GM21528 (cell line): ENCODE measurements around the gene MUC6.

Source experiments
- ATAC-seq: cut with Tn5 transposase; IDR thresholded peaks from one replicate; pipeline ENCODE4 v1.9.1; 2021; ENCODE audit warnings: mild to moderate bottlenecking, moderate library complexity; ENCODE audit not compliant: unreplicated experiment, low FRiP score

Gene MUC6

GRCh38 chr11:1073851-1074243, 37.3 kb upstream of the MUC6 start:
- ATAC-seq = no peak

GRCh38 chr11:1073261-1073724, 36.8 kb upstream of the MUC6 start:
- ATAC-seq = no peak

GRCh38 chr11:1072821-1073231, 36.3 kb upstream of the MUC6 start:
- no peak for ATAC-seq

- ATAC-seq = no peak
Measured at GRCh38 chr11:1072116-1072820, 35.8 kb upstream of the MUC6 start.

- ATAC-seq = no peak
Measured at GRCh38 chr11:1071571-1072115, 35.1 kb upstream of the MUC6 start.

- ATAC-seq = no peak
Measured at GRCh38 chr11:1070594-1071462, 34.3 kb upstream of the MUC6 start.

GRCh38 chr11:1069740-1070139, 33.2 kb upstream of the MUC6 start:
- ATAC-seq = no peak

- no peak for ATAC-seq
Measured at GRCh38 chr11:1067812-1068496, 31.4 kb upstream of the MUC6 start.

- ATAC-seq = no peak
Measured at GRCh38 chr11:1064167-1064566, 27.6 kb upstream of the MUC6 start.

- ATAC-seq = no peak
Measured at GRCh38 chr11:1062075-1062820, 25.7 kb upstream of the MUC6 start.

GRCh38 chr11:1060852-1061616, 24.5 kb upstream of the MUC6 start:
- ATAC-seq = no peak

GRCh38 chr11:1060410-1060809, 23.9 kb upstream of the MUC6 start:
- no peak for ATAC-seq

GRCh38 chr11:1059759-1060158, 23.2 kb upstream of the MUC6 start:
- no peak for ATAC-seq

GRCh38 chr11:1057806-1058205, 21.3 kb upstream of the MUC6 start:
- ATAC-seq = no peak

GRCh38 chr11:1055990-1056771, 19.7 kb upstream of the MUC6 start:
- ATAC-seq = no peak

- no peak for ATAC-seq
Measured at GRCh38 chr11:1055109-1055703, 18.7 kb upstream of the MUC6 start.

GRCh38 chr11:1054143-1055108, 17.9 kb upstream of the MUC6 start:
- no peak for ATAC-seq
